Measurements from ENCODE around the gene CDH19.

The CDH19 gene

DNA sequence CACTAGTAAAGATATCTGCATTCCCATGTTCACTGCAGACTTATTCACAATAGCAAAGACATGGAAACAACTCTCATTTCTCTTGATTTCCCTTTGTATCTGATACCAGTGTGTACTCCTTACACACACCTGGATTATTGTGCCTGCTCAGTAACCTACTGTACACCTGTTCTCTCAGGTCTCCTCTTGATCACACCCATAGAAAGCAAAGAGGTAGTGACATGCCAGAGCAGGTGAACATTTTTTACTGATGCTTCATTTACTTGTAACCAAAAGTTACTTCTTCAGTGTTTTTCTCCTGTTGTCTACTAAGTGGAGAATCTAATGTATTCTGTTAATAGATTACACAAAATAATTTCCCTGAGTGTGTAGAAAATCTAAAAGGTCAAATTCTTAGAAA lies 46.8 kb downstream of the CDH19 start:
- no peak for DNase-seq (ENCODE audit: low read depth)
- TF ChIP-seq, protein P1, sequence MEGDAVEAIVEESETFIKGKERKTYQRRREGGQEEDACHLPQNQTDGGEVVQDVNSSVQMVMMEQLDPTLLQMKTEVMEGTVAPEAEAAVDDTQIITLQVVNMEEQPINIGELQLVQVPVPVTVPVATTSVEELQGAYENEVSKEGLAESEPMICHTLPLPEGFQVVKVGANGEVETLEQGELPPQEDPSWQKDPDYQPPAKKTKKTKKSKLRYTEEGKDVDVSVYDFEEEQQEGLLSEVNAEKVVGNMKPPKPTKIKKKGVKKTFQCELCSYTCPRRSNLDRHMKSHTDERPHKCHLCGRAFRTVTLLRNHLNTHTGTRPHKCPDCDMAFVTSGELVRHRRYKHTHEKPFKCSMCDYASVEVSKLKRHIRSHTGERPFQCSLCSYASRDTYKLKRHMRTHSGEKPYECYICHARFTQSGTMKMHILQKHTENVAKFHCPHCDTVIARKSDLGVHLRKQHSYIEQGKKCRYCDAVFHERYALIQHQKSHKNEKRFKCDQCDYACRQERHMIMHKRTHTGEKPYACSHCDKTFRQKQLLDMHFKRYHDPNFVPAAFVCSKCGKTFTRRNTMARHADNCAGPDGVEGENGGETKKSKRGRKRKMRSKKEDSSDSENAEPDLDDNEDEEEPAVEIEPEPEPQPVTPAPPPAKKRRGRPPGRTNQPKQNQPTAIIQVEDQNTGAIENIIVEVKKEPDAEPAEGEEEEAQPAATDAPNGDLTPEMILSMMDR (conservative IDR thresholded peaks at IDR 0.05; ENCODE audit: low read depth, low read length), result no peak
- no peak overlapping the region for H3K4me3 ChIP-seq (ENCODE audit: low read depth, low read length)

DNA sequence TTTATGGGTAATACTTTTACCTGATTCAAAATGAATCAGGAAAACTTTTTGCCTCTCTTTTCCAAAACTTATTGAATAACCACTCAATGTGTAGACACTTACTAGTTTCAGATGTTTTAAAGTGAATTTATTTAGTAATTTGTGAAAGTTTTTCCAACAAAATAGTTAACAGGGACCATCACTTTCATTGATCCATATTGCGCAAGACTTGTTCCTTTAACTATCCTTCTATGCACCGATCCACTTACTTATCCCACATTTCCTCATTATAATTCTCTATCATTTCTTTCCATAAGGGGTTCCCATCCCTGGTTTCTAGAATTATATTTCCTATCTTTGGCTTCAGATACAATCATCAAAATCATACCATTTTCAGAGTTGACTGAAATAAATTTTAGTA lies 48.3 kb downstream of the CDH19 start:
- no peak for DNase-seq (ENCODE audit: low read depth)
- TF ChIP-seq, protein P1 (conservative IDR thresholded peaks at IDR 0.05; ENCODE audit: low read depth, low read length), result no peak
- H3K4me3 ChIP-seq (ENCODE audit: low read depth, low read length), result no peak overlapping the region

DNA sequence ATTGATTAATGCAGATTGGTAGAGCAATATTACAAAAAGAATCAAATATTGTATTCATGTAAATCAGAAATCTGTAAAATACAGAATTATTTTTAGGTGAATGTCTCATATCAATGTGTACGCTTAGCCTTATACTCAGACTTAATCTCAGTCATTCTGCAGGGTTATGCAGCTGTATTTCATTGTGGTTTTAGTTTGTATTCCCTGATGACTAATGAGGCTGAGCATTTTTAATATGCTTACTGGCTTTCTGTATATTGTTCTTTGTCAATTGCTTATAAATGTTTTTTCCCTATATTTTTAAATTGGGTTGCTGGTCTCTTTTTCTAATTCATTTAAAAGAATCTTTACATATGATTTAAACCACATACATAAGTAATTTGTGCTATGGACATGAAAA lies 50.1 kb downstream of the CDH19 start:
- TF ChIP-seq, protein P1 (conservative IDR thresholded peaks at IDR 0.05; ENCODE audit: low read depth, low read length), result no peak
- H3K4me3 ChIP-seq (ENCODE audit: low read depth, low read length), result no peak overlapping the region
- peak; percentile 51 for DNase-seq (ENCODE audit: low read depth)

DNA sequence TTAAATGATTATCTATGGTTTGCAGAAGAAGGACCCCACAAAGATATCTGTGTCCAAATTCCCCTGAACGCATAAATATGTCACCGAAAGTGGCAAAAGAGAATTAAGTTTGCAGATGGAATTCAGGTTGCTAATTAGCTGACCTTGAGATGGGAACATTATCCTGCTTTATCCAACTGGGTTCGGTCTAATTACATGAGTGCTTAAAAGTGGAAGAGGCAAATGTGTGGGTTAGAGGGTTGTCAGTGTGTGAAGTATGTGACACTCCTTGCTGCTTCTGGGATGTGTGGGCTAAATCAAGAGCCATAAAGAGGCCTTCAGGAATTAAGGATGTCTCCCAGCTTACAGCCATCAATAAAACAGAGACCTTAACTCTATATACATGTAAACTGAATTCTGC lies 53.5 kb downstream of the CDH19 start:
- no peak for DNase-seq (ENCODE audit: low read depth)
- H3K4me3 ChIP-seq (ENCODE audit: low read depth, low read length), result no peak overlapping the region
- TF ChIP-seq, protein P1 (conservative IDR thresholded peaks at IDR 0.05; ENCODE audit: low read depth, low read length), result no peak

DNA sequence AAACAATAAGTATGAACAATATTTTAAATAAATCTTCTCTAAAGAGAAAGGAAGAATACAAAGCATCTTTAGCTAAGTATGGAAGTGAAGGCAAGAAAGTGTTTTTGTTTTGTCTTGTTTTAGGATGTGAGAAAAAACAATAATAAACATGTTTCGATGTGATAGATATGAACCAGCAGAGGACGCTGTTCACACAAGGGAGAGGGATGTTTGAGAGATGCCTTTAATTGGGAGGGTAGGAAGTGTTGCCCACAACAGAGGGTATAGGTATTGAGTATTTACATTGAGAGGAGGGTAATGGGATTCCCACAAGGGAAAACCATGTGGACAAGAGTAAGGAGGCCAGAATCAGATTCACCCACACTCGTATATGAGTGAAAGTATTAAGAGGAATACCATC lies 55.1 kb downstream of the CDH19 start:
- DNase-seq (ENCODE audit: low read depth), result no peak
- no peak overlapping the region for H3K4me3 ChIP-seq (ENCODE audit: low read depth, low read length)
- TF ChIP-seq, protein P1 (conservative IDR thresholded peaks at IDR 0.05; ENCODE audit: low read depth, low read length), result no peak

DNA sequence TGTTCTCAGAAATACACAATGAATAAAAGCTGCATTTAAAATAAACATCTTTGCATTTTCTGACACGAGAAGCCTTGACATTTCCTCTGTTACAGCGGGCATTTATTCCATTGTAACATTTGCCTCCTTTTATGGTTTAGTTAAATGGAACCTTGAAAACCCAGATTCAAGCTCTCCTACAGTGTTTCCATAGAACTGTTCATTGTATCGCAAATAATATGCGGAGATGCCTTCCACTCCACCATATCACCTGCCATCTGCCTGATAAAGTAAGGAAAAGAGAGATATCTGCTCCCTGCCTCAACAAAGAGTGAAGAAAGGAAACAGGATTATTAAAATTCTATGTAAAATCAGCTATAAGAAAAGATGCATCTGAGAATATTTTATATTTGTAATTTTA lies 69.8 kb downstream of the CDH19 start:
- no peak overlapping the region for H3K4me3 ChIP-seq (ENCODE audit: low read depth, low read length)
- no peak for DNase-seq (ENCODE audit: low read depth)
- TF ChIP-seq, protein P1 (conservative IDR thresholded peaks at IDR 0.05; ENCODE audit: low read depth, low read length), result no peak

DNA sequence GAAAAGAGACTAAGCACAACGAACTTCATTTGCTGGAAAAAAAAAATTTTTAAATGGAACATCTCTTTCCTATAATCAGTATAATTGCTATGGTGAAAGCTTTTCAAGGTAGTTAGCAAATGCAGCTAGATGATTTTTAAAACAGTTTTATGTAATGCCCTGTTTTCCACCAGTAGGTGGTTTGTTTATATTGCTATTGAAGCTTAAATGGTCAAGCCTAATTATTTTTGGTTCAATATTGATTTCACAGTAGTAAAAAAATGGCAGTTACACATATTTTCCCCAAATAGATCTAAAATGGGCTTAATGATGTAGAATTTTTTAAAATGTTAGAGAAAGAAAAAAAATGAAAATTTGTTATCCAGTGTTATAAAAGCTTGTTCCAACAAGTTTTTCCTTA lies 70.2 kb downstream of the CDH19 start:
- TF ChIP-seq, protein P1 (conservative IDR thresholded peaks at IDR 0.05; ENCODE audit: low read depth, low read length), result no peak
- no peak overlapping the region for H3K4me3 ChIP-seq (ENCODE audit: low read depth, low read length)
- DNase-seq (ENCODE audit: low read depth), result no peak
